HG03139 (cell line): Measurements from ENCODE around the gene PGP.
"Not testable (repeated sequence)": the region's sequence is repeated elsewhere in the genome, so short reads cannot be mapped to it uniquely, and the experiment has no call there.

Experiments
- ATAC-seq: cut with Tn5 transposase; IDR thresholded peaks from one replicate; pipeline ENCODE4 v1.9.1; 2021; ENCODE audit not compliant: unreplicated experiment

Gene PGP

GRCh38 chr16:2223221-2223941, 8.7 kb upstream of the PGP start, which contains the start of gene E4F1:
TSS of gene E4F1 (plus strand) at chr16:2223591. CDS start at chr16:2223614, 23 bp downstream.
- ATAC-seq, result peak; percentile 91

GRCh38 chr16:2216330-2216729, 1.7 kb upstream of the PGP start:
- ATAC-seq, result no peak

GRCh38 chr16:2213817-2214718, 572 bp downstream of the PGP start:
- no peak for ATAC-seq

GRCh38 chr16:2212362-2213324, 2.0 kb downstream of the PGP start:
- no peak for ATAC-seq

GRCh38 chr16:2211923-2212347, 2.7 kb downstream of the PGP start:
- ATAC-seq, result no peak

DNA sequence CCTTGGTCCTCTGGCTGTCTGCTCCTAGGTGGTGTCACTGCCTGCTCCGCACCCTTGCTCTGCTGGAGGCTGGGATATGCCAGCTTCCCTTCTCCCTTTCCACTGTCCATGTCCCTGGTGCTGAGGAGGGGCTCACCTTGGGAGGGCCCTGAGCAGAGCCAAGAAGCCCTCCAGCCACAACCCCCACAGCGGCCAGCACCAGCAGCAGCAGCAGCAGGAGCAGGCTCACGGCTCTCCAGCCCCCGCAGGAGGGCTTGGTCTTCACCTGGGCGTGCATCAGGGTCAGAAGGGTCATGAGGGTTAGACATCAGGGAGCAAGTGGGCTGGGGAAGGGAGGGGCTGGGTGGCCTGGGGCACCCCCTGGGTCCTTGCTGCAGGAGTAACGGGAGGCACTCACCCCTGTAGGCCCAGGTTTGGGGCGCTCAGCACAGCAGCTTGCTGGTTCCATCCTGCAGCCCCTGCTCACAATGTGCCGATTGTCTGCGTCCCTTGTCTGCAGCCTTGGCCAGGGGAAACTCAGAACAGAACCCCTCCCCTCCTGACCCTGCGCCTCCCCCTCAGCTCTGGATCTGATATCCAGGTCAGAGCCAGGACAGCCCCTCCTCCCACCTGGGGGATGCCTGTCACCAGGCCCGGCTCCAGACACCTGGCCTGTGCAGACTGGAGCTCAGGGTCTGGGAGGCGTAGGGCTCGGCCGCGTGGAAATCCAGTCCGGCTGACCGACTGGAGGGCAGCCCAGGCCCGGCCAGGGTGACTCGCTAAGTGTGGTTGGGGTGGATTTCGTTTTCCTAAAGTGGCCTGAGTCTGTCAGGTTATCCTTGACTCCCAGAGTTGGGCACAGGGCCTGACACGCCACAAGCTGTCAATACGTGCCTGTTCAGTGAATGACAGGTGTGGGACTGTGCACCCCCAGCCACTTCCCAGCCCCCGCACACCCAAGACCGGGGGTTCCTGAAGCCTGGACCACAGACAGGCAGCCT, 4.0 kb downstream of the PGP start, which contains the start of gene BRICD5:
Gene BRICD5, minus strand, starts transcription at position 478 of the 980 bp plus-strand sequence. Its CDS starts 30 bp downstream, at position 448.
- no peak for ATAC-seq

GRCh38 chr16:2210009-2210332, 4.7 kb downstream of the PGP start:
- ATAC-seq, result no peak

- ATAC-seq, result no peak
These were observed 5.2 kb downstream of the PGP start for GRCh38 chr16:2209258-2210008.

GRCh38 chr16:2208772-2209171, 5.9 kb downstream of the PGP start:
- ATAC-seq, result no peak

DNA sequence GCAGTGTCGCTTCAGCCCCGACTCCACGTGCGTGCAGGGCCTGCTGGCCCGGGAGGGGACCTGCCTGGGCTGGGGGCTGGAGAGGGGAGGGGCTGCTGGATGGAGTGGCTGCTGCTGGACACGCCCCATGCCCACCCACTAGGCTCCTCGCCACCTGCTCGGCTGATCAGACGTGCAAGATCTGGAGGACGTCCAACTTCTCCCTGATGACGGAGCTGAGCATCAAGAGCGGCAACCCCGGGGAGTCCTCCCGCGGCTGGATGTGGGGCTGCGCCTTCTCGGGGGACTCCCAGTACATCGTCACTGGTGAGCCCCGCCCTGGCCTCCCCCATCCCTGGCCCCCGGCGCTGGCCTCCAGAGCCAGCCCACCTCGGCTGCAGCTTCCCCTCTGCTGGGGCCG, 6.3 kb downstream of the PGP start:
- ATAC-seq, result no peak

DNA sequence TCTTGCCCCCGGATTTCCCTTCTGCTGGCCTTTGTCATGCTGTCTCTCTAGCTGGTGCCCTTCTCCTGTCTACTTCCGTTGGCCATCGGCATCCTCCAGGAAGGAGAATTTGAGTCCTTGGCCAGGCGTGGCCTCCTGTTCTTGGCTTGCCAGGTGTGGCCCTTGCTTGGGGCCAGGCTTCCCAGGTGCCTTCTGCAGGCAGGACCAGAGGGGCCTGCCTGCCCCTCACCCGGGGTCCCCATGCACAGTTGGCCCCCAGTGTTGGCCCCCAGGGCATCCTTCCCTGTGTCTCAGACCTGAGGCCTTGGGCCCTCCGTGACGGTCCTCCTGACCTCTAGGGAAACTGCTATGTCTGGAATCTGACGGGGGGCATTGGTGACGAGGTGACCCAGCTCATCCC, 6.8 kb downstream of the PGP start:
- no peak for ATAC-seq

DNA sequence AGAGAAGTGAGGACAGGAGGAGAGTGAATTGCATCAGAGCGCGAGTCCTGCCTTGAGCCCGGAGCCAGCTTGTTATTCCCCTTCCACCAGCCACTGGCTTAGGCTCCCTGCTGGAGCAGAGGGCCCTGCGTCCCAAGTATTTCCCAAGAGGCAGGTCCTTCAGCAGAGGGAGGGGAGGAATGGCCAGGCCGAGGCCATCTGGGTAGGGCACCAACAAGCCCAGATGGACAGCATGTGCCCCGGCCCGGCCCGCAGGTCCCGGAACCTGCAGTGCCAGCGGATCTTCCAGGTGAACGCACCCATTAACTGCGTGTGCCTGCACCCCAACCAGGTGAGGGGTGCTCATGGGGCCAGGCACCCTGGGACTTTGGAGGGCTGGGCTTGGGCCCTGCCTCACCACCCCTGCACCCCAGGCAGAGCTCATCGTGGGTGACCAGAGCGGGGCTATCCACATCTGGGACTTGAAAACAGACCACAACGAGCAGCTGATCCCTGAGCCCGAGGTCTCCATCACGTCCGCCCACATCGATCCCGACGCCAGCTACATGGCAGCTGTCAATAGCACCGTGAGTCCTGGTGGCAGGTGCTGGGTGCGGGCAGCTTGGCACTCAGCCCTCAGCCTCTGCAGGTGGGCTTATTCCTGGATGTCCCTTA, 7.7 kb downstream of the PGP start:
- ATAC-seq, result no peak

GRCh38 chr16:2206420-2206779, 8.2 kb downstream of the PGP start:
- ATAC-seq, result no peak

- no peak for ATAC-seq
These were observed 8.7 kb downstream of the PGP start for GRCh38 chr16:2205967-2206313.

DNA sequence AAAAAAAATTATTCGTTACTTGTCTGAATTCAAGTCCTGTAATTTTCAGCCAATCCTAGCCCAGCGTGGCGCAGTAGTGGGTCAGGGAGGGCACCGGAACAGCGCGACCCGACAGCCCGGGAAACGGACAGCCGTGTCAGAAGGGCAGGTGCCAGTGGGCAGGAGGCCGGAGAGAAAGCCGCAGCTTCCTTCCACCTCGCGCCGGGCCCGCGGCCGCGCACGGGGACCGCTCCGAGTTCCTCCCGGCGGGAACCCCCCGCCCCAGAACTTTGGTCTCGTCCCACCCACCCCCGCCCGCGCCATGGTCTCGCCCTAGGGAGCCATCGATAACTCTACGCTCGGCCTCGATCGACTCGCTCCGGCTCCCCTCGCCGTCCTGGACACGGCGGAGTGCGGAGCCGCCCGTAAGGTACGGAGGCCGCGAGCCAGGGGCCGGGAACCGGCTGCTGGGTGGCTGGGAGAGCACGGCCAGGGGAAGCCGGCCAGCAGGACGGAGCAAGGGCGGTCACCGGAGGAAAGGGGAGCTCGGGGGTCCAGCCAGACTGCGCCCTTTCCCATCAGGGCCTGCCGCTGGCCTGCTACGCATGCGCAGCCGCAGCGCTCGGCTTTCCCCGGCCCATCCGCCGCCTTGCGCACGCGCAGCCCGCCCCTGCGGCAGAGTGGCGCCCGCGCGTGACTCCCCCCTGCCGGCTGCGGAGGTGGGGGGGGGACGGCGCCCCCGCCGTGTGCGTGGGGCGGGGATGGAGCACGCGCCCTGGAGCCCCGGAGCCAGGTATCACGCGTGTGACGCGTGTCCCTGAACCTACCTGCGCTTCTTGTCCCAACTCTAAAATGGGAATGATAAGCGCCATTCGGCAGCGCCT, 9.3 kb downstream of the PGP start, which contains the start of gene MLST8:
Gene MLST8, plus strand, starts transcription at position 351 of the 863 bp plus-strand sequence. CDS start 632 bp downstream, outside the sequence.
- peak; percentile 74 for ATAC-seq

DNA sequence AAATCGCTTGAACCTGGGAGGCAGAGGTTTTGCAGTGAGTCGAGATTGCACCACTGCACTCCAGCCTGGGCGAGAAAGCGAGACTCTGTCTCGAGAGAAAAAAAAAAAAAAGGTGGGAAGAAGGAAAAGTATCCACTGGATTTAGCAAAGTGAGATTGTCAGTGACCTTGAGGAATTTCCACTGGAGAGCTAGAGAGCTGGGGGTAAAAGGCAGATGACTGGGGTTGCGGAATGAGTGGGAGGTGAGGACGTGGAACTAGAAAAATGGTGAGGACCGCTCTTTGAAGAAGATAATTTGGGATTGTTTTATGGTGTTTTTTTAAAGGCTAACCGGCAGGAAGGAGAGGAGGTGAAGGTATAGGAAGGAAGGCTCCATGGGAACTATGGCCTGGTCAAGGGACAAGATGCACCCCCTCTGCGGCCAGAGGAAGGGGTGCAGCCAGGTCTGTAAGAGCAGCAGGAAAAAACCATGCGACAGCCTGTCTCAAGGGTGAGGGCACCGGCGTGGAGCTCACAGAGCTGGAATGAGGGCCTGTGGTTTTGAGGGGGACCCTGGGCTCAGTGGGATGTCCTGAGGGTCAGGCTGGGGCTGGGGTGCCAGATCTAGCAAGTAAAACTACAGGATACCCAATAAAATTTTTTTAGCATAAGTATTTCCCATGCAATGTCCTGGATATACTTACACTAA, 10.1 kb downstream of the PGP start:
- no peak for ATAC-seq

- not testable (repeated sequence) for ATAC-seq
These were observed 11.4 kb downstream of the PGP start for GRCh38 chr16:2203119-2203688.
